IPS-15b (cell line): ENCODE data around the gene KLF1.

Experiments used
- H3K27me3 ChIP-seq: one replicate; pipeline ENCODE4 v1.6.1; 2013; ENCODE audit warnings: low read length; ENCODE audit not compliant: control insufficient read depth, insufficient read depth
- H3K36me3 ChIP-seq: one replicate; pipeline ENCODE4 v1.6.1; 2013; ENCODE audit warnings: low read length; ENCODE audit not compliant: control insufficient read depth, insufficient read depth
- H3K4me1 ChIP-seq: one replicate; pipeline ENCODE4 v1.6.1; 2013; ENCODE audit warnings: mild to moderate bottlenecking, low read length; ENCODE audit not compliant: control insufficient read depth, insufficient read depth
- H3K4me3 ChIP-seq: one replicate; pipeline ENCODE4 v1.5.1; 2013; ENCODE audit warnings: low read depth, low read length
- H3K9ac ChIP-seq: one replicate; pipeline ENCODE4 v1.6.1; 2013; ENCODE audit warnings: low read depth, mild to moderate bottlenecking, low read length
- H3K9me3 ChIP-seq: one replicate; pipeline ENCODE4 v1.6.1; 2013; ENCODE audit warnings: mild to moderate bottlenecking, low read length; ENCODE audit not compliant: control insufficient read depth, insufficient read depth

The KLF1 gene

DNA sequence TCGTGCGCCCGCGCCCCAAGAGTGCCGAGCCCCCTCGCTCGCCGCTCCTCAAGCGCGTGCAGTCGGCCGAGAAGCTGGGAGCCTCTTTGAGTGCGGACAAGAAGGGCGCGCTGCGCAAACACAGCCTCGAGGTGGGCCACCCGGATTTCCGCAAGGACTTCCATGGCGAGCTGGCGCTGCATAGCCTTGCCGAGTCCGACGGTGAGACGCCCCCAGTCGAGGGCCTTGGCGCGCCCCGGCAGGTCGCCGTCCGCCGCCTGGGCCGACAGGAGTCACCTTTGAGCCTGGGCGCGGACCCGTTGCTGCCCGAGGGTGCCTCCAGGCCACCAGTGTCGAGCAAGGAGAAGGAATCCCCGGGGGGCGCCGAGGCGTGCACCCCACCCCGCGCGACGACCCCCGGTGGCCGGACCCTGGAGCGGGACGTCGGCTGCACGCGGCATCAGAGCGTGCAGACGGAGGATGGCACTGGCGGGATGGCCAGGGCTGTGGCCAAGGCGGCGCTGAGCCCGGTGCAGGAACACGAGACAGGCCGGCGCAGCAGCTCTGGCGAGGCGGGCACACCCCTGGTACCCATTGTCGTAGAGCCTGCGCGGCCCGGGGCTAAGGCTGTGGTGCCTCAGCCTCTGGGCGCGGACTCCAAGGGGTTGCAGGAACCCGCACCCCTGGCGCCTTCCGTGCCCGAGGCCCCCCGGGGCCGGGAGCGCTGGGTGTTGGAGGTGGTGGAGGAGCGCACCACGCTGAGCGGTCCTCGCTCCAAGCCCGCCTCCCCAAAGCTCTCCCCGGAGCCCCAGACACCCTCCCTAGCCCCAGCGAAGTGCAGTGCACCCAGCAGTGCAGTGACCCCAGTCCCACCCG is 12.9 kb downstream of the KLF1 start:
- no peak overlapping the region for H3K9ac ChIP-seq
- peaks cover 11% of the 10 kb centered on the region for H3K36me3 ChIP-seq
- no peaks in the 10 kb centered on the region for H3K27me3 ChIP-seq
- peak overlapping the region; percentile 26 for H3K4me3 ChIP-seq
- H3K4me1 ChIP-seq, result no peaks in the 10 kb centered on the region
- H3K9me3 ChIP-seq, result no peaks in the 10 kb centered on the region

DNA sequence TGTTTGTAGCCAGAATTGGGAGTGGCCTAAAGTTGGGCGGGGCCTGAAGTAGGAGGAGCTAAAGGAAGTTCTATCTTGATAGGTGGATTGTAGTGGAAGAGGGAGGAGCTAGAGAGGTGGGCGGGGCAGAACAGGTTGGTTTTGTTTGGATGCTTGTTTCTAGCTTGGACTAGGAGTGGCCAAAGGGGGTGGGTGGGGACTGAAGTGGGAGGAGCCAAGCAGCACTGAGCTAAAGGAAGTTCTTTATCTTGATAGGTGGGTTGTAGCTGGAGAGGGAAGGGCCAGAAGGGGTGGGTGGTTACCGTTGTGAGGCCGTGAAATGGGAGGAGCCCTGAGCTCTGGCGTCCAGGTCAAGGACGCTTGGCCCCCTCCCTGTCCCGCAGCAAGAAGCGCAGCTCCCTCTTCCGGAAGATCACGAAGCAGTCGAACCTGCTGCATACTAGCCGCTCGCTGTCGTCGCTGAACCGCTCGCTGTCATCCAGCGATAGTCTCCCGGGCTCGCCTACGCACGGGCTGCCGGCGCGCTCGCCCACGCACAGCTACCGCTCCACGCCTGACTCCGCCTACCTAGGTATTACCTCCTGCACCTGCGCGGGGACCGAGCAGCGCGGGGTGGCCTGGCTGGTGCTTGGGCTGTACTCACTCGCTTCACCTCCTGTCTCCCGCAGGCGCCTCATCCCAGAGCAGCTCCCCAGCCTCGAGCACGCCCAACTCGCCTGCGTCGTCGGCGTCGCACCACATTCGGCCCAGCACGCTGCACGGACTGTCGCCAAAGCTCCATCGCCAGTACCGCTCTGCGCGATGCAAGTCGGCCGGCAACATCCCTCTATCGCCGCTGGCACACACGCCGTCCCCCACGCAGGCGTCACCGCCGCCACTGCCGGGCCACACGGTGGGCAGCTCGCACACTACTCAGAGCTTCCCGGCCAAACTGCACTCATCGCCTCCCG is 13.8 kb downstream of the KLF1 start:
- Histone ChIP-seq H3K4me3 (peak overlapping the region; percentile 26), H3K9ac (no peak overlapping the region), H3K9me3 (no peaks in the 10 kb centered on the region), H3K36me3 (peaks cover 14% of the 10 kb centered on the region), H3K27me3 (no peaks in the 10 kb centered on the region), H3K4me1 (no peaks in the 10 kb centered on the region)

DNA sequence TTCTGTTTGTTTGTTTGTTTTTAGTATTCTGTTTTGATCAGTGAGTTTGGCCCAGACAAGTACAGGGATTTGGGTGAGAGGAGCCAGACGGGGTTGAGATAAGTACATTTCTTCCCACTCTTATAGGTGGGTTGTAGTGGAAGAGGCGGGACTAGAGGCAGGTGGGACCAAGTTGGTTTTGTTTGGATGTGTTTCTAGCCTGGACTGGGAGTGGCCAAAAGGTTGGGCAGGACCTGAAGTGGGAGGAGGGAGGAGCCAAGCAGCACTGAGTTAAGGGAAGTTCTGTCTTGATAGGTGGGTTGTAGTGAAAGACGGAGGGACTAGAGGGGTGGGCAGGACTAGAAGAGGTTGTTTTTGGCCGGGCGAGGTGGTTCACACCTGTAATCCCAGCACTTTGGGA is 14.7 kb downstream of the KLF1 start:
- Histone ChIP-seq H3K4me1 (peaks cover under 1% of the 10 kb centered on the region), H3K9me3 (no peaks in the 10 kb centered on the region), H3K27me3 (no peaks in the 10 kb centered on the region), H3K9ac (no peak overlapping the region), H3K4me3 (no peak overlapping the region), H3K36me3 (peaks cover 9% of the 10 kb centered on the region)

DNA sequence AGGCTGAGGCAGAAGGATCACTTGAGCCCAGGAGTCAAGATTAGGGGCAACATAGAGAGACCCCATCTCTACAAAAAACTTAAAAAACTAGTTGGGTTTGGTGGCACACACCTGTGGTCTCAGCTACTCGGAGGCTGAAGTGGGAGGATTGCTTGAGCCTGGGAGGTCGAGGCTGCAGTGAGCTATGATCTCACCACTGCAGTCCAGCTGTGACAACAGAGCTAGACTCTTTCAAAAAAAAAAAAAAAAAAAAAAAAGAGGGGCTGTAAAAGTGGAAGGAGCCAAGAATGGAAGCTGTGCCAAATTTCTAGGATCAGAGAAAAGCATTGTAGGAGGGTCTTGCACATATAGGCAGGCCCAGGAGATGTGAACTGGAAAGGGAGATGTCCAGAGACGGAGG is 15.3 kb downstream of the KLF1 start:
- H3K36me3 ChIP-seq, result peaks cover 9% of the 10 kb centered on the region
- H3K4me3 ChIP-seq, result no peak overlapping the region
- H3K27me3 ChIP-seq, result no peaks in the 10 kb centered on the region
- H3K4me1 ChIP-seq, result peaks cover 5% of the 10 kb centered on the region
- no peaks in the 10 kb centered on the region for H3K9me3 ChIP-seq
- H3K9ac ChIP-seq, result no peak overlapping the region

DNA sequence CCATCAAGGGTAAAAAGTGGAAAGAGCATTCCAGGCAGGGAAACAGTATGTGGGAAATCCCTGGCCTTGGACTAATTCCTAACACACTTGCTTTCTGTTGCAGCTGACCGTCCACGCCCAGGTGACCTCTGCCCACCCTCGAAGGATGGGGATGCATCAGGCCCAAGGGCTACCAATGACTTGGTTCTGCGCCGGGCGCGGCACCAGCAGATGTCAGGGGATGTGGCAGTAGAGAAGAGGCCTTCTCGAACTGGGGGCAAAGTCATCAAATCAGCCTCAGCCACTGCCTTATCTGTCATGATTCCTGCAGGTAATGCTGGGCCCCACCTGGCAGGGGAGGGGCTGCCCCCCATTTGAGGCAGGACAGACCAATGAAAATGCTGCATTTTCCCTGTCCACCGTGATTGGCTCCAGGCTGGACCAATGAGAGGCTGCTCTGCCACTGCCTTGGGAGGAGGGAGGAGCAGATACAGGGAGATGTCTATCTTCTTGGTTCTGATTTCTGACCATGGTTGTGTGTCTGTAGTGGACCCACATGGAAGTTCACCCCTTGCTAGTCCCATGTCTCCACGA is 18.4 kb downstream of the KLF1 start:
- no peaks in the 10 kb centered on the region for H3K27me3 ChIP-seq
- H3K36me3 ChIP-seq, result peaks cover 7% of the 10 kb centered on the region
- no peak overlapping the region for H3K9ac ChIP-seq
- no peaks in the 10 kb centered on the region for H3K9me3 ChIP-seq
- H3K4me1 ChIP-seq, result peaks cover 11% of the 10 kb centered on the region
- H3K4me3 ChIP-seq, result no peak overlapping the region

DNA sequence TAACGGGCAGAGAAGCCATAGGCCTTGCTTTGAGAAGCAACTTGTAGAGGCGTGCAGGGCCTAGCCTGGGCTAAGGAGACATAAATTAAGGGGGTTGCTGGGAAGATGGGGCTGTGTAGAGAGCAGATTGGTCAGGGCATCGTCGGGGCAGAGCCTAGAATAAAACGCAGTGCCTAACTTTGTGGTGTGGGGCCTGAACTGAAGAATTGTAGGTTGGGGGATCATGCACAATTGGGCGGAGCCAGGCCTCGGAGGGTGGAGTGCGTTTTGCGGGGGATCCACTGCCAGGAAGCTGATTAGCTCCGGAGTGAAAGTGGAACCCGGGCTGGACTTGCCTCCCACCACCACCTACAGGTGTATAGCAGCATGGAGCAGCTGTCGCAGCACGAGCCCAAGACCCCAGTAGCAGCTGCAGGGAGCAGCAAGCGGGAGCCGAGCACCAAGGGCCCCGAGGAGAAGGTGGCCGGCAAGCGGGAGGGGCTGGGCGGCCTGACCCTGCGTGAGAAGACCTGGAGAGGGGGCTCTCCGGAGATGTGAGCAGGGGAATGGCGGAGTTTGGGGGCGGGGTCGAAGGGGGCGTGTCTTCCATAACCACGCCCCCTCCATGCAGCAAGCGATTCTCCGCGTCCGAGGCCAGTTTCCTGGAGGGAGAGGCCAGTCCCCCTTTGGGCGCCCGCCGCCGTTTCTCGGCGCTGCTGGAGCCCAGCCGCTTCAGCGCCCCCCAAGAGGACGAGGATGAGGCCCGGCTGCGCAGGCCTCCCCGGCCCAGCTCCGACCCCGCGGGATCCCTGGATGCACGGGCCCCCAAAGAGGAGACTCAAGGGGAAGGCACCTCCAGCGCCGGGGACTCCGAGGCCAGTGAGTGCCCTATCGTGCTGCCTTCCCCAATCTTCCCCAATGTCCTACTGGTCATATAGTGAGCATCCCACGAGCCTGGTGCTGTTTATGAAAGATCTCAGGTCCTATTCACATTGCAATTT is 19.6 kb downstream of the KLF1 start:
- H3K27me3 ChIP-seq, result no peaks in the 10 kb centered on the region
- peaks cover 11% of the 10 kb centered on the region for H3K4me1 ChIP-seq
- H3K9me3 ChIP-seq, result no peaks in the 10 kb centered on the region
- peak overlapping the region; percentile 67 for H3K4me3 ChIP-seq
- H3K36me3 ChIP-seq, result peaks cover 5% of the 10 kb centered on the region
- peak overlapping the region; percentile 65 for H3K9ac ChIP-seq

DNA sequence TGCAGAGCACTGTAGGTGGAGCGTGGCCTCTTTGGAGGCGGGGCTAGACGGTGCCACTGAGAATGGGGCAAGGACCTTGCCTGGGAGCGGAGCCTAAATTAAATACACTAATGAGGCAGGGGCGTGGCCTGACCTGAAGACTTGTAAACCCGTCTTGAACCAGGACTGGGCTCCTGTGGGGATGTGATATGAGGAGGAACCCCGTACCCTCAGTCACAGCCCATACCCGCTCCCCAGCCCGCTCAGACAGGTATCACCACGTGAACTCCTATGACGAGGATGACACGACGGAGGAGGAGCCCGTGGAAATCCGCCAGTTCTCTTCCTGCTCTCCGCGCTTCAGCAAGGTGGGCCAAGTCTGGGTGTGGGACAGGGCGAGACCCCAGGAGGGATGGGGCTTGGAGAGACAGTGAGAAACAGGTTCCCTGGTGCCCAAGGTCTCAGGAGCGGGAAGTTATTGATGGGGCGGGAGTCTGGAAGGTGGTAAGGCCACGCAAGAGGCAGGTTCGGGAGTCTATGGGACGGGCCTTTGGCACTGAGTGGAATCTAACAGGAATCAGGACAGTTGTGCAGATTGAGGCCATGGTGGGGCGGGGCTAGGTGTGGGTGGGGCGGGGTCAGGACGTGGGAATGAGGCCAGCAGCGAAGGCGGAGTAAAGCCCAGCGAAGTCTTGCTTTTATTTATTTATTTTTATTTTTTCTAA is 20.4 kb downstream of the KLF1 start:
- H3K4me1 ChIP-seq, result peaks cover 11% of the 10 kb centered on the region
- H3K27me3 ChIP-seq, result no peaks in the 10 kb centered on the region
- peak overlapping the region; percentile 67 for H3K4me3 ChIP-seq
- peaks cover 5% of the 10 kb centered on the region for H3K36me3 ChIP-seq
- no peaks in the 10 kb centered on the region for H3K9me3 ChIP-seq
- H3K9ac ChIP-seq, result no peak overlapping the region

DNA sequence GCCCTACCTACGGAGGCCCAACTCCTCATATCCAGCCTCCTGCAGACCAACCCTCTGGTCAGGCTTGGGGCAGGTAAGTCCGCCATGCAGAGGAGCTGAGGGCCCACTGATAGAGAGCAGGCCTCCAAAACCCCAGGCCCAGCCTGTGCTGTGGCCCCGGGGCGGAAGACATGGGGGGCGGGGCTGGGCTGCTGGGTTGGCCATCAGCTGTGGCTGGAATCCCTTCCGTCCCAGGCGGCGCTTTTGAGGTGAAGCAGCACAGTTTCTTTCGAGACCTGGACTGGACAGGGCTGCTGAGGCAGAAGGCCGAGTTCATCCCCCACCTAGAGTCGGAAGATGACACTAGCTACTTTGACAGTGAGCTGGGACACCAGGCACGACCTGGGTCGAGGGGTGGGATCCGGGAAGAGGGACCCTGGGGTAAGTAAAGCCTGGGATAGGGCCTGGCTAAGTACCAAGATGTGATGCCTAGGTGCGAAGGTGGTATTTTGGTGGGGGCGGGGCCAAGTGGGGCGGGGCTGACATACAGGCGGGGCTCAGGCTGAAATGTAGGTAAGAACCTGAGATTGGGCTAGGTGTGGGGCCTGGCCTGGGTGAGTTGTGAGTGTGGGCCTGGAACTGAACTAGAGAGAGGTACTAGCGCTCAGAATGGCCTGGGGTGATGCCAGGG is 21.1 kb downstream of the KLF1 start:
- H3K9ac ChIP-seq, result no peak overlapping the region
- H3K9me3 ChIP-seq, result no peaks in the 10 kb centered on the region
- no peak overlapping the region for H3K4me3 ChIP-seq
- peaks cover 11% of the 10 kb centered on the region for H3K4me1 ChIP-seq
- H3K36me3 ChIP-seq, result peaks cover 5% of the 10 kb centered on the region
- H3K27me3 ChIP-seq, result no peaks in the 10 kb centered on the region

DNA sequence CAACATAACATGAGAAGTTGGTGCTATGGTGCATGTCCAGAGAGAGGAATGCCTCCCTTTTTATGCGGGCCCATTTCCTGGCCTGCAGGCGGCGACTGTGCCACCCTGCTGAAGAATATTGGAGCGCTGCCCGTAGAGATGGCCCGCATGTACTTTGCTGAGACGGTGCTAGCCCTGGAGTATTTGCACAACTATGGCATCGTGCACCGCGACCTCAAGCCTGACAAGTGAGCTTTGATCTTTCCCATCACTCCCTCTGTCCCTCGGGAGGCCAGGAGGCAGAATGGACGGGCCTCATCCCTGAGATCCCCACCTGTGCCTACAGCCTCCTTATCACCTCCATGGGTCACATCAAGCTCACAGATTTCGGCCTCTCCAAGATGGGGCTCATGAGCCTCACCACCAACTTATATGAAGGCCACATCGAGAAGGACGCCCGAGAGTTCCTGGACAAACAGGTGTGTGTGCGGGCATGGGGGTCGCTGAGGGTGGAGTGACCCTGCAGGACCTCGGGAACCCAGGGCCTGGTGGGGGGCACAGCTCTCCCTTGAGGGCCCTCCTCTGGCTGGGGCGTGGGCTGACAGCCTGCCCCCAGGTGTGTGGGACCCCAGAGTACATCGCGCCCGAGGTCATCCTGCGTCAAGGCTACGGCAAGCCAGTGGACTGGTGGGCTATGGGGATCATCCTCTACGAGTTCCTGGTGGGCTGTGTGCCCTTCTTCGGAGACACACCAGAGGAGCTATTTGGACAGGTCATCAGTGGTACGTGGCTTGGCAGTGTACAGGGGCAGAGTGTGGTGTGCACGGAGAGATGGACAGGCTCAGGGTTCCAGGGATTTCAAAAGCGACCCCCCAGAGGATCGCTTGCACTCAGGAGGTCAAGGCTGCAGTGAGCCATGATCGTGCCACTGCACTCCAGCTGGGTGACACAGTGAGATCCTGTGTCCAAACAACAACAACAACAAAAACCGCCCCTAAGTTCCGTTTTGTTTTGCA is 22.0 kb downstream of the KLF1 start:
- no peaks in the 10 kb centered on the region for H3K9me3 ChIP-seq
- H3K4me3 ChIP-seq, result no peak overlapping the region
- H3K36me3 ChIP-seq, result peaks cover 6% of the 10 kb centered on the region
- no peaks in the 10 kb centered on the region for H3K27me3 ChIP-seq
- no peak overlapping the region for H3K9ac ChIP-seq
- H3K4me1 ChIP-seq, result peaks cover 11% of the 10 kb centered on the region
